HG03135 (cell line): ENCODE data around the gene MYO9B.
"Not testable (repeated sequence)": the region's sequence is repeated elsewhere in the genome, so short reads cannot be mapped to it uniquely, and the experiment has no call there.

Source experiments
- ATAC-seq: cut with Tn5 transposase; IDR thresholded peaks from one replicate; pipeline ENCODE4 v1.9.1; 2021; ENCODE audit warnings: mild to moderate bottlenecking, moderate library complexity; ENCODE audit not compliant: unreplicated experiment

MYO9B gene

GRCh38 chr19:17178291-17178690, 102.7 kb downstream of the MYO9B start:
- ATAC-seq = no peak

- ATAC-seq = no peak
Measured at GRCh38 chr19:17180997-17181702, 105.6 kb downstream of the MYO9B start.

GRCh38 chr19:17183271-17183761, 107.7 kb downstream of the MYO9B start:
- no peak for ATAC-seq

GRCh38 chr19:17183858-17184321, 108.3 kb downstream of the MYO9B start:
- ATAC-seq = no peak

- no peak for ATAC-seq
Measured at GRCh38 chr19:17184371-17184841, 108.8 kb downstream of the MYO9B start.

- no peak for ATAC-seq
Measured at GRCh38 chr19:17185590-17185989, 110.0 kb downstream of the MYO9B start.

GRCh38 chr19:17191736-17192135, 116.2 kb downstream of the MYO9B start:
- not testable (repeated sequence) for ATAC-seq

- ATAC-seq = no peak
Measured at GRCh38 chr19:17192751-17193150, 117.2 kb downstream of the MYO9B start.

GRCh38 chr19:17194608-17195007, 119.0 kb downstream of the MYO9B start:
- ATAC-seq = no peak

- ATAC-seq = no peak
Measured at GRCh38 chr19:17195106-17195505, 119.5 kb downstream of the MYO9B start.

GRCh38 chr19:17196610-17197009, 121.0 kb downstream of the MYO9B start:
- ATAC-seq = no peak

- ATAC-seq = no peak
Measured at GRCh38 chr19:17197666-17198065, 122.1 kb downstream of the MYO9B start.

GRCh38 chr19:17200408-17201079, 125.0 kb downstream of the MYO9B start:
- no peak for ATAC-seq

- no peak for ATAC-seq
Measured at GRCh38 chr19:17202249-17202648, 126.7 kb downstream of the MYO9B start.

GRCh38 chr19:17202713-17203112, 127.1 kb downstream of the MYO9B start:
- no peak for ATAC-seq

- no peak for ATAC-seq
Measured at GRCh38 chr19:17205237-17206140, 129.9 kb downstream of the MYO9B start.

GRCh38 chr19:17206736-17207581, 131.4 kb downstream of the MYO9B start:
- no peak for ATAC-seq

GRCh38 chr19:17209126-17210036, 133.8 kb downstream of the MYO9B start:
- no peak for ATAC-seq

- ATAC-seq = no peak
Measured at GRCh38 chr19:17210296-17210695, 134.7 kb downstream of the MYO9B start.
